B cell (primary cell): ENCODE measurements around the gene FBH1. TPM values are rescaled to one million over a fixed set of nuclear protein-coding genes. Genes with fewer than 3 reads are reported as not detected.
A peak's percentile ranks its signal among the peaks of the same experiment; 100 is the strongest.
"Not testable (repeated sequence)": the region's sequence is repeated elsewhere in the genome, so short reads cannot be mapped to it uniquely, and the experiment has no call there.

ENCODE experiments used
- ATAC-seq: fragments of 200-7000 bp; cut with Tn5 transposase; one replicate; pipeline ENCODE4 v1.10.0; 2021; ENCODE audit warnings: low read depth, mild to moderate bottlenecking, moderate number of reproducible peaks, moderate library complexity
- CTCF ChIA-PET: fragments of 350-600 bp; sonication (Branson Sonifier 250); formaldehyde crosslinking; loops from one replicate; lab custom pipeline; 2021; ENCODE audit warnings: antibody characterized with exemption, inconsistent platforms; lab: Charles Lee
- POLR2A ChIA-PET: fragments of 350-600 bp; sonication (Branson Sonifier 250); formaldehyde crosslinking; loops from one replicate; lab custom pipeline; 2021; ENCODE audit warnings: antibody characterized with exemption; lab: Charles Lee
- DNase-seq: peaks from one replicate; pipeline ENCODE4 v3.0.0; 2013
- H2AFZ ChIP-seq: 2 replicates; pipeline ENCODE4 v1.6.1; 2012; ENCODE audit warnings: mild to moderate bottlenecking, low read depth, low read length; ENCODE audit not compliant: insufficient read depth, poor library complexity, severe bottlenecking
- H3K27ac ChIP-seq, 2 donors: 1 replicate in 1 of 2; 2 replicates in 1 of 2; pipeline ENCODE4 v1.5.1; 2012 to 2013; ENCODE audit warnings: low read length in 2 of 2, mild to moderate bottlenecking in 2 of 2, moderate library complexity in 1 of 2
- H3K27me3 ChIP-seq, 4 experiments: fragments of 200-600 bp in 1 of 4; sonication (generic) in 1 of 4; replicated peaks in 1 of 4; 1 replicate in 2 of 4; 2 replicates in 2 of 4; pipeline versions ENCODE4 v1.6.1 to v1.7.0; 2013 to 2016; ENCODE audit warnings: low read length in 3 of 4, mild to moderate bottlenecking in 2 of 4, mixed read lengths in 1 of 4, moderate library complexity in 1 of 4; ENCODE audit not compliant: insufficient read depth in 4 of 4, control insufficient read depth in 3 of 4; ENCODE audit errors: control extremely low read depth in 1 of 4
- H3K36me3 ChIP-seq, 2 experiments: replicated peaks in 1 of 2; 1 replicate in 1 of 2; 2 replicates in 1 of 2; pipeline versions ENCODE4 v1.6.1 to v1.7.1; 2013; ENCODE audit warnings: low read length in 1 of 2; ENCODE audit not compliant: insufficient read depth in 2 of 2, control insufficient read depth in 1 of 2; ENCODE audit errors: control extremely low read depth in 1 of 2, extremely low read depth in 1 of 2
- H3K4me1 ChIP-seq, 2 donors: fragments of 200-600 bp in 1 of 2; sonication (generic) in 1 of 2; 1 replicate in 1 of 2; 2 replicates in 1 of 2; pipeline versions ENCODE4 v1.5.1 to v1.6.1; 2013 to 2017; ENCODE audit warnings: low read length in 2 of 2; ENCODE audit not compliant: control insufficient read depth in 2 of 2, insufficient read depth in 2 of 2
- H3K4me2 ChIP-seq: replicated peaks from 2 replicates; pipeline ENCODE3; 2012; ENCODE audit warnings: mild to moderate bottlenecking, low read depth, low read length; ENCODE audit not compliant: poor library complexity, severe bottlenecking
- H3K4me3 ChIP-seq, 5 experiments: fragments of 200-600 bp in 1 of 5; sonication (generic) in 1 of 5; 1 replicate in 3 of 5; 2 replicates in 2 of 5; pipeline versions ENCODE4 v1.5.1 to v1.7.0; 2011 to 2016; ENCODE audit warnings: low read length in 4 of 5, mild to moderate bottlenecking in 4 of 5, low read depth in 2 of 5, control low read depth in 1 of 5, moderate library complexity in 1 of 5; ENCODE audit not compliant: insufficient read depth in 1 of 5; ENCODE audit errors: control extremely low read depth in 1 of 5, extremely low read depth in 1 of 5
- H3K79me2 ChIP-seq: fragments of 200-600 bp; sonication (generic); one replicate; pipeline ENCODE4 v1.6.0; 2016; ENCODE audit warnings: low read length; ENCODE audit not compliant: control insufficient read depth, insufficient read depth
- H3K9ac ChIP-seq: fragments of 200-600 bp; sonication (generic); 2 replicates; pipeline ENCODE4 v1.6.1; 2017; ENCODE audit warnings: mild to moderate bottlenecking, low read length, moderate library complexity
- H3K9me3 ChIP-seq, 3 donors: one replicate each; pipeline versions ENCODE4 v1.6.1 to v1.7.1; 2013; ENCODE audit warnings: low read length in 2 of 3; ENCODE audit not compliant: control insufficient read depth in 2 of 3, insufficient read depth in 1 of 3; ENCODE audit errors: control extremely low read depth in 1 of 3
- H4K20me1 ChIP-seq: 2 replicates; pipeline ENCODE4 v1.6.0; 2012; ENCODE audit warnings: mild to moderate bottlenecking, low read length; ENCODE audit not compliant: insufficient read depth, control insufficient read depth, poor library complexity, severe bottlenecking
- H3K27ac Mint-ChIP-seq: one replicate; pipeline ENCODE4 v1.8.0; 2021; ENCODE audit warnings: mixed read lengths
- H3K27me3 Mint-ChIP-seq: one replicate; pipeline ENCODE4 v1.8.0; 2021; ENCODE audit warnings: mixed read lengths
- H3K4me1 Mint-ChIP-seq: one replicate; pipeline ENCODE4 v1.8.0; 2021; ENCODE audit warnings: mixed read lengths
- H3K4me3 Mint-ChIP-seq: one replicate; pipeline ENCODE4 v1.8.0; 2021; ENCODE audit warnings: mixed read lengths
- H3K9me3 Mint-ChIP-seq: one replicate; pipeline ENCODE4 v1.8.0; 2022; ENCODE audit warnings: mixed read lengths; ENCODE audit not compliant: insufficient read depth
- CTCF ChIP-seq: fragments of 200-600 bp; IDR thresholded peaks from one replicate; pipeline ENCODE4 v1.8.0; 2022; ENCODE audit warnings: antibody characterized with exemption, mild to moderate bottlenecking
- EZH2 ChIP-seq: IDR thresholded peaks from 2 replicates; pipeline ENCODE4 v1.6.1; 2012; ENCODE audit warnings: borderline replicate concordance, low read depth, mild to moderate bottlenecking, moderate library complexity, low read length; ENCODE audit not compliant: insufficient read depth, poor library complexity, severe bottlenecking
- WGBS: methylation state at CpG from one replicate; pipeline ENCODE4 v1.1.5; 2013; ENCODE audit warnings: missing lambda C conversion rate; ENCODE audit not compliant: insufficient coverage; 5-methylcytosine and 5-hydroxymethylcytosine counted together
- intact Hi-C: fragments of 100-400 bp; cut with micrococcal nuclease; formaldehyde crosslinking; loops from one replicate; pipeline ENCODE4 v1.10.0; 2022
- polyA plus RNA-seq: library from polyadenylated mRNA; depleted of rRNA; stranded (reverse); fragments of >200 nt; gene quantifications from 2 replicates; pipeline ENCODE4 v1.2.3, GENCODE V29; 2012
- total RNA-seq, 2 donors: library from RNA; stranded (reverse); fragments of 120-200 nt in 1 of 2; gene quantifications; 1 replicate in 1 of 2; 2 replicates in 1 of 2; pipeline versions ENCODE4 v1.2.3 to v1.2.4, GENCODE V29; 2013 to 2022

FBH1 gene
- total and polyA plus RNA-seq, 2 donors (not counting 1 experiment from before 2014, with no cell fraction given): 86.4 to 129 TPM

GRCh38 chr10:5876181-5876768, 13.8 kb upstream of the FBH1 start:
- Histone ChIP-seq H3K36me3 (peaks cover 6 to 33% of the 10 kb centered on the region in 2 experiments), H3K9me3 (no peaks in the 10 kb centered on the region), H3K4me1 (peaks cover 12 to 16% of the 10 kb centered on the region in 2 donors), H3K9ac (no peak overlapping the region), H3K27ac (no peak overlapping the region), H3K79me2 (peaks cover 20% of the 10 kb centered on the region), H2AFZ (no peak overlapping the region), H3K4me3 (no peak overlapping the region), H4K20me1 (no peaks in the 10 kb centered on the region), H3K4me2 (no peak overlapping the region), H3K27me3 (no peaks in the 10 kb centered on the region)
- peak overlapping the region; percentile 15 for H3K27ac Mint-ChIP-seq
- POLR2A ChIA-PET: interaction anchor here (1.2 kb wide), 1 partner anchor 57 kb away, joined by 3 read pairs; no protein-coding TSS in a partner anchor
- WGBS: 90% methylated on average over 13 of the region's 14 CpGs
- no peak overlapping the region for H3K4me3 Mint-ChIP-seq
- ATAC-seq: no peak
- no peaks in the 10 kb centered on the region for H3K9me3 Mint-ChIP-seq
- H3K4me1 Mint-ChIP-seq: peaks cover 20% of the 10 kb centered on the region
- TF ChIP-seq EZH2 (no peak), CTCF (no peak)
- no peaks in the 10 kb centered on the region for H3K27me3 Mint-ChIP-seq
- CTCF ChIA-PET: interaction anchor here (1.6 to 1.8 kb wide), 2 partner anchors 10 to 13 kb away, joined by 3 to 7 read pairs; no protein-coding TSS in a partner anchor
- intact Hi-C loops: no loop called here
- DNase-seq: no peak

- H3K4me2 ChIP-seq, DNase-seq, H3K9ac ChIP-seq, H2AFZ ChIP-seq, H3K27ac ChIP-seq, ATAC-seq, H3K27me3 Mint-ChIP-seq, H3K9me3 Mint-ChIP-seq, H3K4me3 Mint-ChIP-seq, intact Hi-C loops, H3K27me3 ChIP-seq, H4K20me1 ChIP-seq, H3K4me3 ChIP-seq, H3K9me3 ChIP-seq, H3K27ac Mint-ChIP-seq: not testable (repeated sequence)
- POLR2A ChIA-PET: interaction anchor here (1.2 kb wide), 1 partner anchor 58 kb away, joined by 3 read pairs; no protein-coding TSS in a partner anchor
- CTCF ChIA-PET: interaction anchor here (0.9 to 1.8 kb wide), 7 partner anchors 9 to 102 kb away, joined by 3 to 7 read pairs (median 3); partner anchors contain the start of genes ANKRD16 and FBH1
- 94% methylated on average over 4 of the region's 7 CpGs for WGBS
- Histone ChIP-seq H3K79me2 (peaks cover 14% of the 10 kb centered on the region), H3K36me3 (peaks cover 6 to 35% of the 10 kb centered on the region in 2 experiments), H3K4me1 (peaks cover 12 to 16% of the 10 kb centered on the region in 2 donors)
- H3K4me1 Mint-ChIP-seq: peaks cover 14% of the 10 kb centered on the region
These were observed 13.0 kb upstream of the FBH1 start for GRCh38 chr10:5877041-5877440.
